Muscle of back (tissue), 11 donors: ENCODE data around the gene FBN2. TPM values are rescaled to one million over a fixed set of nuclear protein-coding genes. Genes with fewer than 3 reads are reported as not detected.
"Not testable (repeated sequence)": the region's sequence is repeated elsewhere in the genome, so short reads cannot be mapped to it uniquely, and the experiment has no call there.

Experiments
- DNase-seq, 3 donors: peaks; one replicate each; pipeline versions ENCODE4 v3.0.0 to v3.0.0-alpha.2; 2013
- polyA plus RNA-seq, 10 donors: library from polyadenylated mRNA; unstranded; fragments of 120-200 nt; gene quantifications; one replicate each; pipeline ENCODE4 v1.2.1, GENCODE V29; 2013; ENCODE audit not compliant: insufficient read length in 10 of 10

FBN2 gene
- polyA plus RNA-seq, 10 donors = 46.4 to 149 (median 79.6) TPM

- no peak for DNase-seq
These were observed 105.1 kb downstream of the FBN2 start for GRCh38 chr5:128432913-128433440.

GRCh38 chr5:128427921-128428320, 110.1 kb downstream of the FBN2 start:
- no peak for DNase-seq

- DNase-seq = no peak
These were observed 111.9 kb downstream of the FBN2 start for GRCh38 chr5:128426090-128426534.

- no peak for DNase-seq
These were observed 113.4 kb downstream of the FBN2 start for GRCh38 chr5:128424646-128425045.

GRCh38 chr5:128422612-128423011, 115.4 kb downstream of the FBN2 start:
- peak in 2 of 3 donors; percentile 39 to 52 for DNase-seq

- DNase-seq = no peak
These were observed 123.6 kb downstream of the FBN2 start for GRCh38 chr5:128414469-128414868.

- DNase-seq = peak in 1 of 3 donors; percentile 32
These were observed 124.7 kb downstream of the FBN2 start for GRCh38 chr5:128413356-128413755.

GRCh38 chr5:128412145-128412930, 125.7 kb downstream of the FBN2 start:
- no peak for DNase-seq

GRCh38 chr5:128409166-128409800, 128.8 kb downstream of the FBN2 start:
- DNase-seq = peak in 2 of 3 donors; percentile 39 to 54

GRCh38 chr5:128408622-128409021, 129.4 kb downstream of the FBN2 start:
- DNase-seq = peak in 1 of 3 donors; percentile 31

GRCh38 chr5:128407944-128408343, 130.1 kb downstream of the FBN2 start:
- DNase-seq = no peak

- DNase-seq = peak in 2 of 3 donors; percentile 27 to 56
These were observed 131.2 kb downstream of the FBN2 start for GRCh38 chr5:128406803-128407202.

GRCh38 chr5:128405159-128405558, 132.9 kb downstream of the FBN2 start:
- DNase-seq = no peak

- no peak for DNase-seq
These were observed 134.7 kb downstream of the FBN2 start for GRCh38 chr5:128403333-128403732.

GRCh38 chr5:128402506-128402905, 135.5 kb downstream of the FBN2 start:
- no peak for DNase-seq

- DNase-seq = not testable (repeated sequence)
These were observed 137.3 kb downstream of the FBN2 start for GRCh38 chr5:128400766-128401165.

GRCh38 chr5:128399111-128399510, 138.9 kb downstream of the FBN2 start:
- no peak for DNase-seq

- DNase-seq = no peak
These were observed 140.2 kb downstream of the FBN2 start for GRCh38 chr5:128397876-128398275.

GRCh38 chr5:128395073-128395472, 143.0 kb downstream of the FBN2 start:
- no peak for DNase-seq

- no peak for DNase-seq
These were observed 154.0 kb downstream of the FBN2 start for GRCh38 chr5:128384068-128384467.

GRCh38 chr5:128380337-128380736, 157.7 kb downstream of the FBN2 start:
- no peak for DNase-seq

- no peak for DNase-seq
These were observed 159.4 kb downstream of the FBN2 start for GRCh38 chr5:128378632-128379031.

- DNase-seq = peak in 1 of 3 donors; percentile 22
These were observed 159.8 kb downstream of the FBN2 start for GRCh38 chr5:128378196-128378595.
